Keratinocyte (primary cell): ENCODE data around the gene DTNBP1.

Experiments
- EZH2 ChIP-seq: IDR thresholded peaks from one replicate; pipeline ENCODE4 v1.6.1; 2012; ENCODE audit warnings: inconsistent platforms, mild to moderate bottlenecking, low read length, moderate library complexity
- TF ChIP-seq, protein P1 (sequence below), 3 experiments: IDR thresholded peaks in 1 of 3; conservative IDR thresholded peaks in 1 of 3; optimal IDR thresholded peaks in 1 of 3; 2 replicates in 2 of 3; 3 replicates in 1 of 3; pipeline versions ENCODE3 to v1.5.1; 2011; ENCODE audit warnings: low read length in 3 of 3, mild to moderate bottlenecking in 3 of 3, moderate library complexity in 2 of 3, control low read depth in 1 of 3, inconsistent platforms in 1 of 3; ENCODE audit not compliant: insufficient read depth in 2 of 3; ENCODE audit errors: extremely low read depth in 1 of 3

DNA sequence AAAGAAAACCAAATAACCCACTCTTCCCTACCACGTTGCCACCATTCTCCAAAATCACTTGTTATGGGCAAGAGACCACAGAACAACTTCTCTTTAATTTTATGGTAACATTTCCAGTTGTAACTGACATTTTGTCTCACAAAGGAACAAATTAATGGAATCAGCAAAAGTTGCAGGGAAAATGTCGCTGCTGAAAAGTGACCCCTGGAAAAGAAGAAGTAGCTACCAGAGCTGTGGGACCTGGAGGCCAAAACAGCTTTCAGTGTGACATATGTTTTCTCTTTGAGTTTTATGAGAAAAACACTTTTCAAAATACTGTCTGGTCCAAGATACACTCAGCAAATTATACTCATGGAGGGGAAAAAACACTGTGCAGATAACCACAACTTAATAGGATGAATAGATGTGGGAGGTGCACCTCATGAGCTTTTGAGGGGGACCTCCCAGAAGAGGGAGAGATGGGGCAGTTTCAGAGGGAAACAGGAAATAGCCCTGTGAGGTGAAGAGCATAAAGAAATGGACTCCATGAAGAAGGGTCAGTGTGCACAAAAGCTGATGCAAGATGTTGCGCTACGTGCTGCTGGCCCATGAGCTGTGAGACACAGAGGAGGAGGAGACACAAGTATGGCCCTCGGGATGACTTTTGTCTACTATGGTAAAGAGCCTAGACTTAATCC lies 87.3 kb downstream of the DTNBP1 start:
- TF ChIP-seq, protein P1, sequence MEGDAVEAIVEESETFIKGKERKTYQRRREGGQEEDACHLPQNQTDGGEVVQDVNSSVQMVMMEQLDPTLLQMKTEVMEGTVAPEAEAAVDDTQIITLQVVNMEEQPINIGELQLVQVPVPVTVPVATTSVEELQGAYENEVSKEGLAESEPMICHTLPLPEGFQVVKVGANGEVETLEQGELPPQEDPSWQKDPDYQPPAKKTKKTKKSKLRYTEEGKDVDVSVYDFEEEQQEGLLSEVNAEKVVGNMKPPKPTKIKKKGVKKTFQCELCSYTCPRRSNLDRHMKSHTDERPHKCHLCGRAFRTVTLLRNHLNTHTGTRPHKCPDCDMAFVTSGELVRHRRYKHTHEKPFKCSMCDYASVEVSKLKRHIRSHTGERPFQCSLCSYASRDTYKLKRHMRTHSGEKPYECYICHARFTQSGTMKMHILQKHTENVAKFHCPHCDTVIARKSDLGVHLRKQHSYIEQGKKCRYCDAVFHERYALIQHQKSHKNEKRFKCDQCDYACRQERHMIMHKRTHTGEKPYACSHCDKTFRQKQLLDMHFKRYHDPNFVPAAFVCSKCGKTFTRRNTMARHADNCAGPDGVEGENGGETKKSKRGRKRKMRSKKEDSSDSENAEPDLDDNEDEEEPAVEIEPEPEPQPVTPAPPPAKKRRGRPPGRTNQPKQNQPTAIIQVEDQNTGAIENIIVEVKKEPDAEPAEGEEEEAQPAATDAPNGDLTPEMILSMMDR (optimal IDR thresholded peaks at IDR 0.05 in 1 of 3, IDR thresholded peaks at IDR 0.05 in 1 of 3, conservative IDR thresholded peaks at IDR 0.05 in 1 of 3; ENCODE audit: extremely low read depth in 1 of 3, insufficient read depth in 2 of 3, low read length in 3 of 3) = no peak
- no peak for TF ChIP-seq EZH2
